GM10266 (cell line): ENCODE results near the gene UTRN.

Experiments used
- DNase-seq: peaks from one replicate; pipeline ENCODE4 v3.0.0; 2012; ENCODE audit errors: extremely low spot score
- CTCF ChIP-seq: IDR thresholded peaks from 2 replicates; pipeline ENCODE4 v1.5.1; 2012; ENCODE audit warnings: mild to moderate bottlenecking, low read depth; ENCODE audit not compliant: control insufficient read depth, insufficient read depth; ENCODE audit errors: missing control alignments

UTRN gene

GRCh38 chr6:144311361-144311760, 26.2 kb downstream of the UTRN start:
- DNase-seq, result no peak
- no peak for TF ChIP-seq CTCF

- DNase-seq, result no peak
These were observed 28.9 kb downstream of the UTRN start for GRCh38 chr6:144314003-144314485.

GRCh38 chr6:144314562-144314961, 29.4 kb downstream of the UTRN start:
- no peak for TF ChIP-seq CTCF
- DNase-seq, result no peak

More at GRCh38 chr6:144314003-144314485, 28.9 kb downstream of the UTRN start:
- TF ChIP-seq CTCF, result no peak

- DNase-seq, result no peak
These were observed 30.3 kb downstream of the UTRN start for GRCh38 chr6:144315226-144315980.

GRCh38 chr6:144315981-144316861, 31.1 kb downstream of the UTRN start:
- TF ChIP-seq CTCF, result no peak
- DNase-seq, result no peak

More at GRCh38 chr6:144315226-144315980, 30.3 kb downstream of the UTRN start:
- no peak for TF ChIP-seq CTCF

GRCh38 chr6:144316862-144317195, 31.7 kb downstream of the UTRN start:
- TF ChIP-seq CTCF, result no peak
- no peak for DNase-seq
